Gastroesophageal sphincter (tissue), 3 donors: Measurements from ENCODE around the gene EME1.
"Not testable (repeated sequence)": the region's sequence is repeated elsewhere in the genome, so short reads cannot be mapped to it uniquely, and the experiment has no call there.

ENCODE experiments used
- EP300 ChIP-seq: sonication (generic); formaldehyde crosslinking; IDR thresholded peaks from one replicate; pipeline ENCODE4 v1.6.1; 2017; ENCODE audit warnings: antibody characterized with exemption, mild to moderate bottlenecking
- POLR2A ChIP-seq, 2 donors: fragments of 450-650 bp; IDR thresholded peaks; one replicate each; pipeline ENCODE4 v1.6.1; 2017; ENCODE audit warnings: antibody characterized with exemption in 2 of 2, mild to moderate bottlenecking in 2 of 2, moderate library complexity in 1 of 2
- POLR2AphosphoS5 ChIP-seq: sonication (generic); formaldehyde crosslinking; IDR thresholded peaks from one replicate; pipeline ENCODE4 v1.6.1; 2017; ENCODE audit warnings: antibody characterized with exemption
- TF ChIP-seq, protein P1 (sequence below), 4 experiments: fragments of 200-600 bp in 2 of 4; fragments of 450-650 bp in 2 of 4; sonication (generic) in 1 of 4; IDR thresholded peaks; one replicate each; pipeline ENCODE4 v1.5.1; 2017 to 2019; ENCODE audit warnings: antibody characterized with exemption in 4 of 4, mild to moderate bottlenecking in 2 of 4, moderate library complexity in 2 of 4

DNA sequence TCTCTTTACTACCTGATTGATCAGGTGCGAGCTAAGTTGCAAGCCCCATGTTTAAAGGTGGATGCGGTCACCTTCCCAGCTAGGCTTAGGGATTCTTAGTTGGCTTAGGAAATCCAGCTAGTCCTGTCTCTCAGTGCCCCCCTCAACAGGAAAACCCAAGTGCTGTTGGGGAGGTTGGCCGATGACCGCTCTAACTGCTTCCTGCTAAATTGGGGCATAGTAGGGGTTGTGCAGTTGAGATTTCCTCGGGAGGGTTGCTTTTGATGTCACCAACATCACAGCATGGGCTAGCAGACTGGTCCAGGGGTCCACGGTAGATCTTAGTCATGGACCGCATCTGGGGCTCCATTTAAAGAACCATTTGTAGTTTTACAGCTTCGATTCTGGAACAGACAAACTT is 26.6 kb downstream of the EME1 start:
- not testable (repeated sequence) for TF ChIP-seq POLR2A (IDR thresholded peaks at IDR 0.05); POLR2AphosphoS5; EP300
- TF ChIP-seq, protein P1, sequence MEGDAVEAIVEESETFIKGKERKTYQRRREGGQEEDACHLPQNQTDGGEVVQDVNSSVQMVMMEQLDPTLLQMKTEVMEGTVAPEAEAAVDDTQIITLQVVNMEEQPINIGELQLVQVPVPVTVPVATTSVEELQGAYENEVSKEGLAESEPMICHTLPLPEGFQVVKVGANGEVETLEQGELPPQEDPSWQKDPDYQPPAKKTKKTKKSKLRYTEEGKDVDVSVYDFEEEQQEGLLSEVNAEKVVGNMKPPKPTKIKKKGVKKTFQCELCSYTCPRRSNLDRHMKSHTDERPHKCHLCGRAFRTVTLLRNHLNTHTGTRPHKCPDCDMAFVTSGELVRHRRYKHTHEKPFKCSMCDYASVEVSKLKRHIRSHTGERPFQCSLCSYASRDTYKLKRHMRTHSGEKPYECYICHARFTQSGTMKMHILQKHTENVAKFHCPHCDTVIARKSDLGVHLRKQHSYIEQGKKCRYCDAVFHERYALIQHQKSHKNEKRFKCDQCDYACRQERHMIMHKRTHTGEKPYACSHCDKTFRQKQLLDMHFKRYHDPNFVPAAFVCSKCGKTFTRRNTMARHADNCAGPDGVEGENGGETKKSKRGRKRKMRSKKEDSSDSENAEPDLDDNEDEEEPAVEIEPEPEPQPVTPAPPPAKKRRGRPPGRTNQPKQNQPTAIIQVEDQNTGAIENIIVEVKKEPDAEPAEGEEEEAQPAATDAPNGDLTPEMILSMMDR (IDR thresholded peaks at IDR 0.05) = not testable (repeated sequence)
